AG08396 (cell line): ENCODE results near the gene SEMA4G.

ENCODE experiments used
- DNase-seq: peaks from one replicate; pipeline ENCODE4 v3.0.0; 2012; ENCODE audit warnings: low spot score, mixed read lengths

SEMA4G gene

DNA sequence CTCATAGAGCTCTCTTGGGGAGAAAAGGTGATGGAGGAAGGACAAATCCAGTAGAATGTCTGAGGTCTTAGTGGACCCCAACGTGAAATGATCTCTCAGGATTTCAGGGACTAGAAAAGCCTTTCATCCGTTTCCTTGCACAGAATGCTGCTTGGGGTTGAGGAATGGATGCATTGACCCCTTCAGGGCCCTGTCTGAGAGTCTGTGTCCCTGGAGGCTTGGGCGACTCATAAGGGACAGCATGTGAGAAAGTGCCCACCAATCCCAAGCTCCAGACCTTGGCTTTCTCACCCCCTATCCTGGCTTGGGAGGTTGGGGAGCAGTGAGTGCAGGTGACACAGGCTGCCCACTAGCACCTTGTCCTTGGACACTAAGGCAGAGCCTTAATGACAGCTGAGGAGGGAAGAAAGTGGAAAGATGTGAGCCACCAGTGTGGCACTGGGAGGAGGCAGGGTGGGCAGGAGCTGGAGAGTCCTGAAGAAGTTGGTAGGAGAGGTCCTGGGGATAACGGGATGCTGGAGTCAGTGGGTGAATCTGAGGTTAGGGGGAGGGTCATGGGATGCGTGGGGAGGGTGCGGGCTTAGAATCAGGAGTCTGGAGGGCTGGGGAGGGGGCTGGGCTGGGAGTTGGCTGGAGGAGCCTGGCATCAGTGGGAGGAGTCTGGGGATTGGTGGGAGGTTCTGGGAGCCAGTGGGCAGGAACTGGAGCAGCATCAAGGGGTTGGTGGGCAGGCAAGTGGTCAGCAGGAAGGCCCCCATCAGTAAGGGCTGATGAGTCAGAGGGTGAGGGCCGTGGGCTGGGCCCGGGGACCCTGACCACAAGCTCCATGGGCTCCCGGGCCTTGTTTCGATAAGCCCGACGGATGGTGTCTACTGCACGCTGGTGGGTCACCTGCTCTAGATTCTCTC is 38.9 kb downstream of the SEMA4G start:
- DNase-seq: no peak

DNA sequence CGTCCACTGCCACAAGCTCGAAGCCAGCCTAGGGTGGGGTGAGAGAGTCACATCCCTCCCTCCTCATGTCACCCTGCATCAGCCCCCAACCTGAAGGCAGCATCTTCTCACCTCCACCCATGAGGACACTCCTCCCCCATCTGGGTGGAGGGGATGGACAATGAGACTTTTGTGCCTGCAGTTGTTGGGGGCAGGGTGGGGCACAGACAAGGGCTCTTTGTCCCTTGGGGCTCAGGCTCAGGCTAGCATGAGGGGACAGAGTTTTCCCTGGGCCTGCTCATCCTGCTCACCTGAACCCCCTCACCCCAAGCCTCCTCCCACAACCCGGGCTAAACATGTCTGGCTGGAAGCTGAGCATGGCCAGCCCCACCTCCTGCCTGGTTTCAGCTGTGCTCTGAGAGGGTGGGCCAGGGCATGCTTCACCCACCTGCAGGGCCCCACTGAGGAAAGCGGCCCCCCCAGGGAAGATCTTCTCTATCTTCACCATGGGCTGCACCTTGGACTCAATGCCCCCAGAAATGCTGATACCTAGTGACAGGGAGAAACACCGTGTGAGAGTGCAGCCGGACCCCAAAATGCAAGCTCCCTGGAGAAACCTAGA is 39.6 kb downstream of the SEMA4G start:
- DNase-seq: no peak

- no peak for DNase-seq
Measured at GRCh38 chr10:101010329-101010728, 41.0 kb downstream of the SEMA4G start.

DNA sequence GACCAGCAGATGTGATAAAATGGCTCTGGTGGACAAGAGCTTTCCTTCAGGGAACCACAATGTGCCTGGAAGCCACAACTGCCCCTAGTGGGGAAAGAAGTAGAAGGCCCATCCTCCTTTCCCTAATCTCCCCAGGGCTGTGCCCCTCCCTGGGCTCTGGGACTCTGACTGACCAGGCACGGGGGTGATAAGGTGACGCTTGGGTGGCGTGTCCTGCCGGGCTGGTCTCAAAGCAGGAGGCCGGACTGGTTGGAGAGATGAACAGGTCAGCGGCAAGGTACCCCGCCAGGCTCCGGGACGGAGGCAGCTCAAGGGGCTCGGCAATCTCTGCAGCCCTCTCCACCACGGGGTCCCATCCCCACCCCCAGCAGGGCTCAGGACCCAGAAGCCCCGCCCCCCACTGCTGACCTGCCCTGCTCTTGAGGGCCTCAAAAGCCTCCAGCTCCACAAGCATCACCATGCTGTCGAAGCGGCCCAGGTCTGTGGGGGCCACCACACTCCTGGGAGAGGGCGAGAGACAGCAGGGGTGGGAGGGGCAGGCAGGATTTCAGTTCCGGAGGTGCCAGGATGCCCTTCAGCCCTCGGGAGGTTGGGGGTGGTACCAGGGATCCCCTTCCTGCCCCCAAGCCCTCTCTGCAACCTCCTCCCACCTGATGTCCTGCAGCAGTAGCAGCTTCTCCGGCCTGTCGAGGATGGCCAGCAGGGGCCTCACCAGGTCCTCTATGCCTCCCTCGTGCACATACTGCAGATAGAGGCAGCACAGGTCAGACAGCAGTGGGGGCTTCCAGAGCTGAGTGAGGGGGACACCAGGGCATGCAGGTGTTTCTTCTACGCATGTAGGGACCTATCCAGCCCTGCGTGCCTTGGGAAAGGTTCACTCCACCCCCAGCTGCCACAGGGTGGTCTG is 42.5 kb downstream of the SEMA4G start:
- DNase-seq: no peak

DNA sequence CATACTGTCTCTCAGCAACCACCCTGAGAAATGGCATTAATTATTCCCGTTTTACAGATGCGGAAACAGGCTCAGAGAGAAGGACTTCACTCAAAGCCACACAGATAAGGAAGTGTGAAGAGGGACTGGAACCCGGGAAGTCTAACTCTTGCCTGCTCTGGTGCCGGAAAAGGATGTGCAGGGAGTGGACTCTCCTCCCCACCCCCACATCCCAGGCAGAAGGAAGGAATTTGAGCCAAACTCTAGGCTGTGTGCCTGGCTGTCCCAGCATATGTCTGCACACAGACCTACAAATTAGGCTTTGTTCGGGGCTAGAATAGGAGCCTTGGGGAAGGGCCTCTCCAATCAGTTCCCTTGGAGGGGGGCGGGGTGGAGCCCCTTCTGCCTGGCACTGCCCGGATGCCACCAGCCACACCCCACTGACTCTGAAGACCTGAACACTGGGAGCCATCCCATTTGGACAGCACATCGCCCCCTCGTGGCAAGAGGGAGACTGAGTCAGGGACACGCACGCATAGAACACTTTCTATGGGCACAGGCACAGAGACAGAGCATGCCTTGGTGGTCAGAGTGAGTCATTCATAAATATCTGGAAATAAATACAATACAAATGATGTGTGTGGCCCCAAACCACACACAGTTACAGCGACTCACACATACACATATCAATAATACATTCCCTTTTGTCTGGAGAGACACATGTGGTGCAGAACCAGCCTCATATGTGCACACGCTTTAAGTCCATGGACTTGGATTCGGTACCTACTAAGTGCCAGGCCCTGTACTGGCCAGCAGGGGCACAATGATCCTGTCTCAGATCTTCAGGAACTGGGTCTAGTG is 43.4 kb downstream of the SEMA4G start:
- peak; percentile 92 for DNase-seq

DNA sequence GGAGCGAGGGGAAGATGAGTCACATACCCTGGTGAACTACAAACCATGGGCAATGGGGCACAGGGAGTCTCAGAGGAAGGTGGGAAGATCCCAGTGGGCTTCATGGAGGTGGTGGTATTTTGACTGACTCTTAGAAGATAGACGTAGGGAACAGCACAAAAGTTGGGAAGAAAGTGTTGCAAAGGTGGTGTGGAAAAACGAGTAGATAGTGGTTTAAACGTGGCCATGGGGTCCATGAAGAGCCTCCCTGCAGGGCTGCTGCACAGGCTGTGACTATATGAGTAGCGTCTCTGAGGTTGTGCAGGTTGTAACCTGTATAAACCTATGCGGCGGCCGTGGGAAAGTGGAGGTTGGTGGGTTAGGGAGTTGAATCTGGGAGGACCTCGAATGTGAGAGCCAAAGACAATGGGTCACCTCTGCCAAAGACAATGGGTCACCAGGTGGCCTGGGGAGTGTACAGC is 44.1 kb downstream of the SEMA4G start:
- no peak for DNase-seq

GRCh38 chr10:101014230-101014884 is 45.1 kb downstream of the SEMA4G start:
- DNase-seq: peak; percentile 81

GRCh38 chr10:101014966-101015581 is 45.8 kb downstream of the SEMA4G start:
- DNase-seq: peak; percentile 88

DNA sequence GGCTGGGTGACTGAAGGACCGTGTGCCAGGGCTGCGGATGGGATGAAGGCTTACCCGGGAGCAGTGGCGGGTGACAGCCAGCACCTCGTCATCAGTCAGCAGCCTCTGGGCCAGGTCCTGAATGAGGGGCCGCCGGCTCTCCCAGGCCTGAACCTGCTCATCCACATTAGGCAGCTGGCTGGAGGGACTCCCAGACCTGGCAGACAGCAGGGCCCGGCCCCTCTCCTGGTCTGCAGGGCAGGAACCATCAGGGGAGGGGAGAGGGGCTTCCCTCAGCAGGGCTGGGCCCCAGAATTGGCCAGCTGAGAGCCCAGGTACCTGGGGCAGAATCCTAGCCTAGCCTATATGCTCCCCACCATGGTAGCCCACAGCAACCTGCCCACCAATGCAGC is 46.3 kb downstream of the SEMA4G start:
- no peak for DNase-seq

DNA sequence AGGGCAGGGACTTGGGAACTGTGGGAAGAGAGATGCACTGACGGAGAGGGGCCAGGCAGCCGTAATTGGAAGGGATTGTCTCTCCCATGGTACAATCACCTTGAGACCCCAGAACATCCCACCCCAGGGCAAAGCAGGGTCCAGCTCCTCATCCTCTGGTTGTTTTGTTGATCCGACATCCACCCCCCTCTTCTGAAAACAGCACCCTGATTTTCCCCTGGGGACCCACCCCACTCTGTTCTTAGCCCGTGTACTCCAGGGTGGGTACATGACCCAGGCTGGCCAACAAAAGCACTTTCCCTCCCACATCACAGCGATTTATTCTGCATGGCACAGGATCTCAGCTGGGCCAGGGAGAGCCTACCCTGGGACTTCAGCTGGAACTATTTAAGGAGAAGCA is 47.5 kb downstream of the SEMA4G start:
- no peak for DNase-seq

GRCh38 chr10:101018118-101018599 is 48.9 kb downstream of the SEMA4G start:
- DNase-seq: no peak

DNA sequence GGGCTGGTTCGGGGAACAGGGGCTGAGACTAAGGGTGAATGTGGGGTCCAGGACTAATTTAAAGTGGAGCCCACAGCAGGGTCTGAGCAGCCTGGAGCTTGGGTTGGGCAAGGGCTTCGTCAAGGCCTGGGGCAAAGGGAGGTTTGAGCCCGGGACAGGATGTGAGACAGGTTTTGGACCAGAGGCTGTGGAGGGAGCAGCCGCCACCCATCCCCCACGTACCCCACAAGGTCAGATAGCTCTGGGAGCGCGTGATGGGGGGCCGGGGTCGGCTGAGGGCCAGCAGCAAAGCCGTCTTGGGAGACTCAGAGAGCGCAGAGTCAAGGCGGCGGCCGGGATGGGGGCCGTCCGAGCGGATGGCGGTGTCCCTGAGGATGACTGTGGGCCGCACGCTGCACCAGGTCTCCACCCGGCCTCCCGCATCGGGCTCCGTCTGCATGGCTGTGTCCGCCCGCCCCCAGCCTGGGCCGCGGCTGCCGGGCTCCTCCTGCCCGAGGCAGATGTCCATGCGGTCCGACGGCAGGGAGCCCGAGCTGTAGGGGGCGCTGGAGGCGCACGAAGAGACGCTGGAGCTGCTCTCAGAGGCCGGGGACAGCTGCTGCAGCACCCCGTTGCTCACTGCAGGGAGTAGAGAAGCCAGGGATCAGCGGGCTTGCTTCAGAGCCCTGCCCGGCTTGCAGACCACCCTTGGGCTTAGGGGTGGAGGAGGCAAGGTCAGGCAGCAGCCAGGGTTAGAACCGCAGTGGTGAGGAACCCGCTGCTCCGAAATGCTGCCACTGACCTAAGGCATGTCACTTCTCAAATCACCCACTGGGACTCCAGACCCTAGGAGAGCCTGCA is 49.5 kb downstream of the SEMA4G start:
- DNase-seq: peak; percentile 93
